NCI-H1417 (cell line): ENCODE measurements around the gene LOXHD1.

ENCODE experiments used
- DNase-seq, 3 experiments: peaks; one replicate each; lab custom pipeline; 2025; lab: John Stamatoyannopoulos, UW

The LOXHD1 gene

GRCh38 chr18:46547520-46547919, 109.5 kb downstream of the LOXHD1 start:
- no peak for DNase-seq

GRCh38 chr18:46546111-46546640, 110.8 kb downstream of the LOXHD1 start:
- no peak for DNase-seq

DNA sequence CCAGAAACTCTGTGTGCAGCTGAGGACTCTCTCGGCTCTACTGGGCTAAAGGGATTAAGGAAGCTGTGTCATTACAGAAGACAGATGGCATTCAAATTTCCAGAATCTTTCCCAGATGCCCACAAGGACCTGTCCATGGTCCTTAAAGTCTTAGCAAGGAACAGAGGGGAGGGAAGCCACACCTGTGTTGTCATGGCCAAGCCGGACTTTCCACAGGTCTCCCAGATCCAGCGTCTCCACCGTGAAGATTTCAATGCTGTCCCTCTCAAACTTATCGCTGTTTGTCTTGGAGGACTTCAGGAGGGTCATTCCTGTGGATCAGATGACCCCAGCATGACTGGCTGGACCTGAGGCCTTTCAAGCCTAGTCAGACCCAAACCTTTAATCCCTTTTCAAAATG, 114.5 kb downstream of the LOXHD1 start:
- DNase-seq, result no peak

DNA sequence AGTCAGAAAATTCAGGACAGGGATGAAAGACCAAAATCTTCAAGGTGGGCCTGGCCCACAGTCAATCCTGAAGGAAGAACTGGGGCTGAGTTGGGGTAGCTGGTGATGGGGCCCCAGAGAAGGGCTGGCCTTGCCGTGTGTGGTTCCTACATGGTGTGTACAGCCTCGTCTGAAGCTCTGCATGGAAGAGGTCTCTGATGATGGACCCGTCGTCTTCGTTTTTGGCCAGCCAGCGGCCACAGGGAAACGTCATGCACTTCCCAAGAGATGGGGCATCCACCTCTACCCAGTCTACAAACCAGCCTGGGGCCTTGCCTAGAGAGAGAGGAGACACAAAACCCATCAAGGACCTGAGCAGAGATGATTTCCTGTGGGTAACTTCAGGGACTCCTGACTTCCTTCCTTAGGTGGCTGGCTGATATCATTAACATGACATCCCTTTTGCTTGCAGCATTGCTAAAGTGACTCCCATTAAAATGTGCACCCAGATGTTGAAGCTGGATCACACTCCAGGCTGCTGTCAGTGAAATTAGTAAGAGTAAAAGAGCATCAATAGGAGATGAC, 115.3 kb downstream of the LOXHD1 start:
- DNase-seq, result no peak

- DNase-seq, result no peak
Observed at GRCh38 chr18:46538376-46538775, 118.6 kb downstream of the LOXHD1 start.

DNA sequence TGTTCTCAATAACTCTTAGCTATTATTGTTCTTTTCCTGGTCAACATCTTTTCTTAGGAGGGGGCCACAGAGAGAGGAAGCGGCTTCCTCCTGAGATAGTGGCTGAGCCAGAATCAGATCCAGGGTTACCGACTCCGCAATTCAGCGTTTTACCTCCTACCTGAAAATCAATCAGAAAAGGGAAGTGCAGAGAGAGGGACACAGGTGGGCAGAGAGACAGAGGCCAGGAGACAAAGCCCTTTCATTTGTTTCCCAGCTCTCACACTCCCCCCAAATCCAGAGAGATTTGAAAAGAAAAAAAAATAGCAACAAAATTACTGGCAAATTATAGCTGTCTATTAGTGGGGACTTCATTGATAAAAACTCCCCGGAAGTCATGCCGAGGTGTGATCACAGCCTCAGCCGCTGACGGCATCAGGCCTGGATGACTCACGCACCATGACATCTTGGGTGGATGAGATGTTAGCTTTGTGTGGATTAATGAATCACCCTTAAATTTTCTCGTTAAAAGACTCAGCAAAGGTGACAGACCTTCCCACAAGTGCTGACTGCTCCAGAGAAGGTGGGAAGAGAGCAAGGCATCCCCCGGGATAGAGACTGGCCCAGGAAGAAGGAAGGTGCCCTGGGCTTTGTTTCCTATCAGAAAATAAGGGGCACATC, 120.7 kb downstream of the LOXHD1 start:
- DNase-seq, result no peak

GRCh38 chr18:46531482-46531881, 125.5 kb downstream of the LOXHD1 start:
- DNase-seq, result no peak

DNA sequence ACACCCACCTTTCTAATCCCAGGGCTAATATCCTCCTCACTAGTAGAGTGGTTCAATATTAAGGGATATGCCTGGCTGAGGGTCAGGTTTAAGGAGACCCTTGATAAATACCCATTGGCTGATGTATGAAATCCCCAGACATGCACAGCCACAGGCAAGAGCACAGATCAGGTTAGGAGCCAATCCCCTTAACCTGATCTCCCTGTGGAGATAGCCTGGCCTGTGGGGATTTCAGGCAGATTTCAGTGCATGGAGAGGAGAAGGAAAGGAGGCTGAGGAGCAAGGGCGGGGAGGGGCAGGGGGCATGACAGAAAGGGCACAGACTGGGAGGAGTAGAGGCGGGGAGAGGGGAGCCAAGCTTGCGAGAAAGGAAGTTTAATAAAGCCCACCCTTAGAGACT, 129.0 kb downstream of the LOXHD1 start:
- DNase-seq, result no peak

DNA sequence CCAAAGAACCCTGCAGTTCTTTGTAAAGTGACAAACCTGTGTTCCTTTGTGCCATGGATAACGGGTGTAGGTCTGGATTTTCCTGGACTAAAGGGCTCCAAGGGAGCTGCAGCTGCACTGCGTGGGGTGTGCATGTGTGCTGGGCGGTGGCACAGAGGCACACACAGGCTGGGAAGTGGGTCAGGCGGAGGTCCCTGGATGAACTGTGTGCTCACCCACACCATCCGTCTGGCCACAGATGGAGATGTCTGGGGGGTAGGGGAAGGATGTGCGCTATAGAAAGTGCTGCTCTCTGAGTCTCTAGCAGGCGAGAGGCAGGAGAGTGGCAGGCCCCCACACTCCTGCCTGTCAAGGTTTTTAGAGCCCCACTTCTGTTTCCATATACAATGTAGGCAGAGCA, 137.2 kb downstream of the LOXHD1 start:
- no peak for DNase-seq

DNA sequence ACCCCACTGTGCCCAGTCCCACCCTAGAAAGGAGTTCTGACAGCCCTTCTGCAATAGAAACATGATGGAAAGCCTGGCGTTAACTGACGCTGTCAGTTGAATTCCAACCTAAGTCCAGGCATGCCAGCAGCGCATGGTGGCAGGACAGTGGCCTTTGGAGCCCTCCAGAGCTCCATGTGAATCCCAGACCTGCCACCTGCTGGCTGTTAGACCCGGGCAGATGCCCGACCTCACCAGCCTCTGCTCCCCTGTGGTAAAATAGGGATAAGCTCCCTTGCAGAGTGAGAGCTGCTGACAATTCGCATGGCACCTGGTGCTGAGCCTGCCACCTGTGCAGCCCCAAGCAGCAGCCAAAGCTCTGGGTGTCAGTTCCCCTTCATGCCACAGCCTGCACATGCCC, 138.6 kb downstream of the LOXHD1 start:
- DNase-seq, result peak in 1 of 3 experiments; percentile 14

GRCh38 chr18:46516555-46516954, 140.5 kb downstream of the LOXHD1 start:
- DNase-seq, result no peak

DNA sequence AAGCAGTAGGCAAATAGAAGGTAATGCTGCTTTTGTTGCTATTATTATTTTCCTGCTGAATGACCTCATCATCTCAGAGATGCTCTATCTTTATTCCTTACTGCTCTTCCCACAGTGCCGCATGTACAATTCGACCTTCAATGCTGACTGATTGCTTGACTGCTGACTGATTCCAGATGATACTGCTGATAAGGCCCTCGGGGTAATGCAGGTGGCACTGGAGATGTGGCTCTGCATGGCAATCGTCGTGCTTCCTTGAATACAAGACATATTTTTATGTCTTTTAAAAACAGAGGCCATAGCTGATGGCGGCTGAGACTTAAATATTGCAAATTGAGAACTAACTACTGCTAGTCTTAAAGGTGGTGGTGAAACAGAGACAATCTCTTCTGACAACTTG, 146.6 kb downstream of the LOXHD1 start:
- DNase-seq, result no peak

- DNase-seq, result no peak
Observed at GRCh38 chr18:46509530-46509929, 147.5 kb downstream of the LOXHD1 start.

DNA sequence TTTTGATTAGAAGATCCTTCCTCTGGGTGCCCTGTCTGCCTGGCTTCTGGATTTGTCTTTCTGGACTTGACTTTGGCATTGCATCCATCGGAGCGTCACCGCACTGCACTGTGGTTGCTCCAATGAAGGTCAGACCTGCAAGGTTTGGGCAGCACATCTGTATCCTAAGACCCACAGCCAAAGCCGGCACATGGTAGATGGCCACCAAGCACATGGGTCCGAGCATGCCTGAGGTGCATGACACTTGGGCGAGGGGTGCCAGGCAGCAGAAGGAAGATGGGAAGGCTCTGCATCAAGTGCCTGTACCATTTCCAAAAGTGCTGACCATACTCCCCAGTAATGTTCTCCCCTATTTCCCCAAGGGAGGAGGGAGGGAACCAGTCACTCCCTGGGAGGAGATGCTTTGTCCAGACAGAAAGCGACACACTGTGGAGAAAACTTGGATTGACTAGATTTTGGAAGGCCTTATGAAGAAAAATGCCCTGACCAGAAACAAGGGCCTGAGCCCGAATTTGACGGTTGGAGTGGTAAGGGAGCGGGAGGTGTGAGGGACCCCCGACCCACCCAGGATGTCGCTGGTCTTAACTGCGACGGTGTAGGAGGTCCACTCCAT, 149.9 kb downstream of the LOXHD1 start:
- no peak for DNase-seq

DNA sequence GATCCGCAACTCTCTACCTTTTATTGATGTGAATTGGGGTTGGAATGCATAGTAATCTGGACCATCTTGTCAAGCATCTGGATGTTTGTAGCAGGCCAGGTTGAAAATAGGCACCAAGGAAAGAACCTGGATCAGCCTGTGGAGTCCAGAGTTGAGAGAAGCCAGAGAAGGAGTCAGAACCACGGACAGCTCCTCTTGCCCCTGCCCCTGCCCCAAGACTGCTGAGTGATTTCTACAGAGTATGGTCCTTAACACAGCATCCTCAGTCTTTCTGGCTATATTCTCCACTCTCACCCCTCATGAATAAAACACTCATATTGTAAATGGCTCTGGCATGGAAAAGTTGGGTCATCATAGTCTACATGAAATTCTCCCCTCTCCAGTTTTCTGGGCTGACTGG, 154.6 kb downstream of the LOXHD1 start:
- no peak for DNase-seq

DNA sequence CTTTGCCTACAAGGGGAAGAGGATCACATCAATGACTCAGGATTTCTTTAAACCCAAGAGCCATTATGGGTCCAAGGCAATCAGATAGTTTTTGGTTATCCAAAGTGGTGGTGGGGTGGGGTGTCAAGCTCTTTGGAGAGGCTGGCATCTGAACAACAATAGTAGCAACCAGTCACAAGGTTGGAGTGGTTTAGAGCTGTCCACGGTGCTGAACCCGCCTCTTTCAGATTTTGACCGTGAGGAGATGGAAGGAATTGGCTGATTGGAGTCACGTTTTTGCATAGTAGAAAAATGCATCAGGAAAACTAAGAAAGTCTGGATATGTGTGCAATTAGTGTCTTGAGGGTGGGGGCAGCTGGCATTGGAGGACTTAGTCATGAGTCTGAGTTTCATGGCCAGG, 159.9 kb downstream of the LOXHD1 start:
- DNase-seq, result no peak

DNA sequence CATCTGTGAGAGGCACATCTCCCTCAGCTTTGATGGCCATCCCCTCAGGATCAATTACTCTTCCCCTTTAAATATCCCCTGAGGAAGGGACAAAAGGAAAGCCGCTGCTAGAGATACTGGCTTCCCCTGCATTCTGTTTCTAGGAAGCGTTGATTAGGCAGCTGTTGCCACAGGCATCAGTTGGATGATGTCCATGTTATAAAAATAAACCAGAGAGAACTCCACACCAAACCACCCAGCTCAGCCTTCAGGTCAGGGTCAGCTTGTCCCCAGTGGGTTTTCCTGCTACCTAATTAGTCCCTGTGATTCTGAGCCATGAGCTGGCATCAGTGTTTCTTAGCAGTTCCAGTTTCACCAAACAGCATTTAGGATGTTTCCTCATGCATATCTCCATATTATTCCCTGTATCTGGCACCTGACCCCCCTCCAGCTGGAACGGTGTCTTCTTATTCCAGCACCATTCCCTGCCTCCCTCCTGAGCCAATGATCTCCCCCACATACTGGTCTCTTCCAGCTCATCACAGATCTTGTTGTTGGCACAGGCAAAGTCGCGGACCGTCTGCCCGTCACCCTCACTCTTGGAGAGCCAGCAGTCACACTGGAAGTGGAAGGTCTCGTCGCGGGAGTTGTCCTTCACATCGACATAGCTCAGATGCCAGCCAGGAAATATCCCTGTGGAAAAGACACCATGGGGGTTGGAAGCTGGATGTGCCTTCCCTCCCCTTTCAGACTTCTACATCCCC, 168.4 kb downstream of the LOXHD1 start:
- no peak for DNase-seq

- DNase-seq, result no peak
Observed at GRCh38 chr18:46485675-46486194, 171.3 kb downstream of the LOXHD1 start.

GRCh38 chr18:46484971-46485370, 172.0 kb downstream of the LOXHD1 start:
- DNase-seq, result no peak

GRCh38 chr18:46482831-46483230, 174.2 kb downstream of the LOXHD1 start:
- DNase-seq, result no peak

DNA sequence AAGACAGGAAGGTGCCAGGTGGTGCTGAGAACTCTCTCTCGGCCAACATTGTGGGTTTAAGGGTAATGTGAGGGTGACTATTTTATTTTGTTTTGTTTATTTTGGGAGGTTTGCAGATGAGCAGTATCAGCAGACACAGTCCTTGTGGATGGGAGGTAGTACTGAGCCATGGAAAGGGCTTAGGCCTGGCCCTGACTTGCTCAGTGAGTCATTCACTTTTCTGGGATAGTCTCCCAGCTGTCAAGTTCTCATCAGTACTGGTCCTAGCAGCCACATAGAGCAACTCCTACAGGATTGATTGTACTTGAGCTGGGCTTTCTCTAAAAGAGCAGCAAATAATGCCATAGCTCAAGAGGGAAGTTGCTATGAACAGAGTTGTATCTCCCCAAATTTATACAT, 175.2 kb downstream of the LOXHD1 start:
- no peak for DNase-seq

GRCh38 chr18:46481048-46481846, 175.8 kb downstream of the LOXHD1 start:
- peak; percentile 37 to 80 (median 62) for DNase-seq
